GM12891 (cell line): Measurements from ENCODE around the gene SSTR1.

ENCODE experiments used
- POLR2A ChIP-seq: IDR thresholded peaks from 2 replicates; pipeline ENCODE4 v1.6.1; 2011; ENCODE audit warnings: low read depth, low read length, control low read depth
- POLR2AphosphoS5 ChIP-seq: IDR thresholded peaks from 2 replicates; pipeline ENCODE4 v1.6.1; 2011; ENCODE audit warnings: low read depth, low read length, control low read depth
- POU2F2 ChIP-seq: IDR thresholded peaks from 2 replicates; pipeline ENCODE4 v1.6.1; 2011; ENCODE audit warnings: low read depth, mild to moderate bottlenecking, control low read depth, low read length, moderate library complexity
- SPI1 ChIP-seq: IDR thresholded peaks from 2 replicates; pipeline ENCODE4 v1.6.1; 2011; ENCODE audit warnings: low read depth, low read length, control low read depth

GRCh38 chr14:38197001-38197783 is 10.5 kb upstream of the SSTR1 start:
- no peak for TF ChIP-seq POLR2A
- TF ChIP-seq SPI1 = no peak
- TF ChIP-seq POLR2AphosphoS5 = no peak
- TF ChIP-seq POU2F2 = no peak
